Measurements from ENCODE around the gene CMSS1.

Gene CMSS1

GRCh38 chr3:100155128-100155527, 337.5 kb downstream of the CMSS1 start:
- ChIA-PET CTCF (no interaction called here), POLR2A (no interaction called here)
- Histone ChIP-seq H3K27ac (ENCODE audit: extremely low read depth, low read depth, low read length) (no peak overlapping the region), H3K4me1 (ENCODE audit: control insufficient read depth, insufficient read depth, low read length) (no peaks in the 10 kb centered on the region), H3K4me3 (ENCODE audit: low read depth, low read length) (no peak overlapping the region), H3K36me3 (ENCODE audit: control insufficient read depth in 2 of 2, insufficient read depth in 1 of 2, low read length in 2 of 2) (peaks cover 0 to 7% of the 10 kb centered on the region in 2 experiments; a peak in 1 of 3 replicates), H3K9me3 (ENCODE audit: control insufficient read depth, insufficient read depth, low read depth, low read length) (no peaks in the 10 kb centered on the region)
- TF ChIP-seq ZNF155 (tag by site-specific recombination; IDR thresholded peaks at IDR 0.05) (no peak), ZNF394 (tag by site-specific recombination; IDR thresholded peaks at IDR 0.05; ENCODE audit: borderline replicate concordance) (no peak), ZNF660 (tag by site-specific recombination; IDR thresholded peaks at IDR 0.05) (no peak), TSHZ1 (tag by site-specific recombination; IDR thresholded peaks at IDR 0.05; ENCODE audit: borderline replicate concordance) (no peak), ZNF549 (tag by site-specific recombination; IDR thresholded peaks at IDR 0.05) (no peak), HOXC10 (CRISPR knock-in tag; IDR thresholded peaks at IDR 0.05) (no peak), GFI1B (tag by site-specific recombination; IDR thresholded peaks at IDR 0.05) (no peak), GLIS2 (tag by site-specific recombination; IDR thresholded peaks at IDR 0.05) (no peak), ZNF555 (tag by site-specific recombination; conservative IDR thresholded peaks at IDR 0.05) (no peak), KLF10 (tag by site-specific recombination; IDR thresholded peaks at IDR 0.05) (no peak), ZNF704 (tag by site-specific recombination; IDR thresholded peaks at IDR 0.05) (no peak), FEZF1 (tag by site-specific recombination; IDR thresholded peaks at IDR 0.05) (no peak), TCF7L2 (IDR thresholded peaks at IDR 0.05; ENCODE audit: borderline replicate concordance, low read depth, low read length) (no peak), ZNF133 (tag by site-specific recombination; IDR thresholded peaks at IDR 0.05) (no peak)

GRCh38 chr3:100155590-100155989, 337.9 kb downstream of the CMSS1 start:
- ChIA-PET POLR2A (interaction anchor here (0.7 kb wide), 1 partner anchor 635 kb away, joined by 3 read pairs; no protein-coding TSS in a partner anchor), CTCF (no interaction called here)
- no peaks in the 10 kb centered on the region for H3K9me3 ChIP-seq (ENCODE audit: control insufficient read depth, insufficient read depth, low read depth, low read length)
- no peaks in the 10 kb centered on the region for H3K4me1 ChIP-seq (ENCODE audit: control insufficient read depth, insufficient read depth, low read length)
- H3K27ac ChIP-seq (ENCODE audit: extremely low read depth, low read depth, low read length): no peak overlapping the region
- TF ChIP-seq ZBTB10 (tag by site-specific recombination; IDR thresholded peaks at IDR 0.05) (no peak), ZNF18 (tag by site-specific recombination; IDR thresholded peaks at IDR 0.05) (no peak), ZNF654 (tag by site-specific recombination; IDR thresholded peaks at IDR 0.05; ENCODE audit: low read depth) (no peak), ZFP69B (tag by site-specific recombination; IDR thresholded peaks at IDR 0.05) (no peak), OVOL3 (tag by site-specific recombination; IDR thresholded peaks at IDR 0.05) (no peak), ZNF292 (tag by site-specific recombination; IDR thresholded peaks at IDR 0.05; ENCODE audit: borderline replicate concordance, low read depth) (no peak), ZNF792 (tag by site-specific recombination; IDR thresholded peaks at IDR 0.05) (no peak), ZNF785 (tag by site-specific recombination; IDR thresholded peaks at IDR 0.05) (no peak), REST (tag by site-specific recombination; IDR thresholded peaks at IDR 0.05) (no peak), FEZF1 (tag by site-specific recombination; IDR thresholded peaks at IDR 0.05) (no peak)
- H3K36me3 ChIP-seq (ENCODE audit: control insufficient read depth in 2 of 2, insufficient read depth in 1 of 2, low read length in 2 of 2): peaks cover 0 to 7% of the 10 kb centered on the region in 2 experiments; a peak in 1 of 3 replicates
- no peak overlapping the region for H3K4me3 ChIP-seq (ENCODE audit: low read depth, low read length)
